ENCODE measurements around the gene MLLT10.

DNA sequence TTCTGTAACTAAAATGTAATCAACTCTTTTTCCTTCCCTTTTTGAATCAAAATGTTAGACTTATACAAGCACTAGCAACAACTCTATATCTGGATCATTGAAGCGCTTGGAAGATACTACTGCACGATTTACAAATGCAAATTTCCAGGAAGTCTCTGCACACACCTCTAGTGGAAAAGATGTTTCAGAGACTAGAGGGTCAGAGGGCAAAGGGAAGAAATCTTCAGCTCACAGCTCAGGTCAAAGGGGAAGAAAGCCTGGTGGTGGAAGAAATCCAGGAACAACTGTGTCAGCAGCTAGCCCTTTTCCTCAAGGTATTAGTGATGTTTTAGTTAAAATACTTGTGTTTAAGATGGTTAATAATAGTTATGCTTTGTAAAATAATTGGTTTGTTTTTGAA lies 136.4 kb downstream of the MLLT10 start:
- TF ChIP-seq, protein P1, sequence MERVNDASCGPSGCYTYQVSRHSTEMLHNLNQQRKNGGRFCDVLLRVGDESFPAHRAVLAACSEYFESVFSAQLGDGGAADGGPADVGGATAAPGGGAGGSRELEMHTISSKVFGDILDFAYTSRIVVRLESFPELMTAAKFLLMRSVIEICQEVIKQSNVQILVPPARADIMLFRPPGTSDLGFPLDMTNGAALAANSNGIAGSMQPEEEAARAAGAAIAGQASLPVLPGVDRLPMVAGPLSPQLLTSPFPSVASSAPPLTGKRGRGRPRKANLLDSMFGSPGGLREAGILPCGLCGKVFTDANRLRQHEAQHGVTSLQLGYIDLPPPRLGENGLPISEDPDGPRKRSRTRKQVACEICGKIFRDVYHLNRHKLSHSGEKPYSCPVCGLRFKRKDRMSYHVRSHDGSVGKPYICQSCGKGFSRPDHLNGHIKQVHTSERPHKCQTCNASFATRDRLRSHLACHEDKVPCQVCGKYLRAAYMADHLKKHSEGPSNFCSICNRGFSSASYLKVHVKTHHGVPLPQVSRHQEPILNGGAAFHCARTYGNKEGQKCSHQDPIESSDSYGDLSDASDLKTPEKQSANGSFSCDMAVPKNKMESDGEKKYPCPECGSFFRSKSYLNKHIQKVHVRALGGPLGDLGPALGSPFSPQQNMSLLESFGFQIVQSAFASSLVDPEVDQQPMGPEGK (CRISPR knock-in tag; IDR thresholded peaks at IDR 0.05; ENCODE audit: borderline replicate concordance): no peak
- TF ChIP-seq GLIS3 (CRISPR knock-in tag; IDR thresholded peaks at IDR 0.05): no peak
- no peak for TF ChIP-seq PPARA (CRISPR knock-in tag; IDR thresholded peaks at IDR 0.05; ENCODE audit: borderline replicate concordance)
